BLaER1 (cell line): ENCODE data around the gene TNFAIP6.

Experiments
- H3K27ac ChIP-seq: shearing (Covaris generic); formaldehyde crosslinking; 2 replicates; pipeline ENCODE4 v1.8.1; 2022
- H3K27me3 ChIP-seq: shearing (Covaris generic); formaldehyde crosslinking; 2 replicates; pipeline ENCODE4 v1.8.1; 2022
- H3K36me3 ChIP-seq: shearing (Covaris generic); formaldehyde crosslinking; 2 replicates; pipeline ENCODE4 v1.8.1; 2022
- H3K4me1 ChIP-seq: shearing (Covaris generic); formaldehyde crosslinking; 2 replicates; pipeline ENCODE4 v1.8.1; 2022
- H3K4me2 ChIP-seq: shearing (Covaris generic); formaldehyde crosslinking; 2 replicates; pipeline ENCODE4 v1.8.1; 2022
- H3K4me3 ChIP-seq: shearing (Covaris generic); formaldehyde crosslinking; 2 replicates; pipeline ENCODE4 v1.8.1; 2022
- H3K9ac ChIP-seq: shearing (Covaris generic); formaldehyde crosslinking; 2 replicates; pipeline ENCODE4 v1.8.1; 2022
- H3K9me3 ChIP-seq: shearing (Covaris generic); formaldehyde crosslinking; 2 replicates; pipeline ENCODE4 v1.8.1; 2022
- H4K20me1 ChIP-seq: shearing (Covaris generic); formaldehyde crosslinking; 2 replicates; pipeline ENCODE4 v1.8.1; 2022
- Cebpa-rat ChIP-seq: shearing (Covaris generic); IDR thresholded peaks from 2 replicates; pipeline ENCODE4 v1.8.1; 2022

The TNFAIP6 gene

GRCh38 chr2:151358166-151358970, 976 bp downstream of the TNFAIP6 start:
- Histone ChIP-seq H3K9me3 (no peaks in the 10 kb centered on the region), H3K4me1 (no peaks in the 10 kb centered on the region), H3K27ac (no peak overlapping the region), H3K36me3 (no peaks in the 10 kb centered on the region), H3K9ac (no peak overlapping the region), H3K27me3 (no peaks in the 10 kb centered on the region), H3K4me2 (no peak overlapping the region), H4K20me1 (no peaks in the 10 kb centered on the region), H3K4me3 (no peak overlapping the region)
- no peak for TF ChIP-seq Cebpa-rat

GRCh38 chr2:151359768-151360461, 2.5 kb downstream of the TNFAIP6 start:
- no peak overlapping the region for H3K4me2 ChIP-seq
- no peak overlapping the region for H3K27ac ChIP-seq
- H3K36me3 ChIP-seq, result no peaks in the 10 kb centered on the region
- H3K27me3 ChIP-seq, result no peaks in the 10 kb centered on the region
- no peaks in the 10 kb centered on the region for H3K9me3 ChIP-seq
- no peaks in the 10 kb centered on the region for H4K20me1 ChIP-seq
- H3K4me1 ChIP-seq, result no peaks in the 10 kb centered on the region
- no peak overlapping the region for H3K9ac ChIP-seq
- H3K4me3 ChIP-seq, result no peak overlapping the region
- TF ChIP-seq Cebpa-rat, result no peak

GRCh38 chr2:151361674-151362370, 4.4 kb downstream of the TNFAIP6 start:
- Histone ChIP-seq H3K27ac (no peak overlapping the region), H4K20me1 (no peaks in the 10 kb centered on the region), H3K27me3 (no peaks in the 10 kb centered on the region), H3K4me2 (no peak overlapping the region), H3K4me1 (no peaks in the 10 kb centered on the region), H3K4me3 (no peak overlapping the region), H3K9me3 (no peaks in the 10 kb centered on the region), H3K36me3 (no peaks in the 10 kb centered on the region), H3K9ac (no peak overlapping the region)
- TF ChIP-seq Cebpa-rat, result no peak

- no peaks in the 10 kb centered on the region for H3K27me3 ChIP-seq
- no peaks in the 10 kb centered on the region for H4K20me1 ChIP-seq
- no peak overlapping the region for H3K4me3 ChIP-seq
- no peak overlapping the region for H3K4me2 ChIP-seq
- no peaks in the 10 kb centered on the region for H3K4me1 ChIP-seq
- no peak for TF ChIP-seq Cebpa-rat
- H3K9ac ChIP-seq, result no peak overlapping the region
- no peak overlapping the region for H3K27ac ChIP-seq
- H3K36me3 ChIP-seq, result no peaks in the 10 kb centered on the region
- H3K9me3 ChIP-seq, result no peaks in the 10 kb centered on the region
Measured at GRCh38 chr2:151363709-151364108, 6.3 kb downstream of the TNFAIP6 start.

GRCh38 chr2:151367571-151367970, 10.2 kb downstream of the TNFAIP6 start:
- H3K9ac ChIP-seq, result no peak overlapping the region
- no peaks in the 10 kb centered on the region for H3K9me3 ChIP-seq
- no peak overlapping the region for H3K27ac ChIP-seq
- no peak overlapping the region for H3K4me3 ChIP-seq
- no peaks in the 10 kb centered on the region for H3K27me3 ChIP-seq
- no peak overlapping the region for H3K4me2 ChIP-seq
- no peaks in the 10 kb centered on the region for H4K20me1 ChIP-seq
- H3K36me3 ChIP-seq, result no peaks in the 10 kb centered on the region
- no peak for TF ChIP-seq Cebpa-rat
- H3K4me1 ChIP-seq, result no peaks in the 10 kb centered on the region

GRCh38 chr2:151374436-151374835, 17.0 kb downstream of the TNFAIP6 start:
- no peaks in the 10 kb centered on the region for H3K27me3 ChIP-seq
- no peak for TF ChIP-seq Cebpa-rat
- no peaks in the 10 kb centered on the region for H3K36me3 ChIP-seq
- H3K9ac ChIP-seq, result no peak overlapping the region
- H3K27ac ChIP-seq, result no peak overlapping the region
- H3K4me1 ChIP-seq, result 0 out of 2 replicates have a peak, but pooled peaks cover 5% of the 10 kb centered on the region
- H3K4me2 ChIP-seq, result no peak overlapping the region
- no peak overlapping the region for H3K4me3 ChIP-seq
- 0 out of 2 replicates have a peak, but pooled peaks cover 4% of the 10 kb centered on the region for H3K9me3 ChIP-seq
- H4K20me1 ChIP-seq, result no peaks in the 10 kb centered on the region

GRCh38 chr2:151379169-151379568, 21.8 kb downstream of the TNFAIP6 start:
- Histone ChIP-seq H3K9me3 (0 out of 2 replicates have a peak, but pooled peaks cover 4% of the 10 kb centered on the region), H3K27ac (no peak overlapping the region), H3K9ac (no peak overlapping the region), H4K20me1 (no peaks in the 10 kb centered on the region), H3K4me1 (0 out of 2 replicates have a peak, but pooled peaks cover 5% of the 10 kb centered on the region), H3K4me2 (no peak overlapping the region), H3K4me3 (no peak overlapping the region), H3K27me3 (no peaks in the 10 kb centered on the region), H3K36me3 (no peaks in the 10 kb centered on the region)
- TF ChIP-seq Cebpa-rat, result no peak

GRCh38 chr2:151380580-151381235, 23.3 kb downstream of the TNFAIP6 start:
- H3K4me1 ChIP-seq, result 0 out of 2 replicates have a peak, but pooled peaks cover 5% of the 10 kb centered on the region
- no peak overlapping the region for H3K9ac ChIP-seq
- H4K20me1 ChIP-seq, result no peaks in the 10 kb centered on the region
- H3K36me3 ChIP-seq, result no peaks in the 10 kb centered on the region
- H3K4me2 ChIP-seq, result no peak overlapping the region
- no peak overlapping the region for H3K27ac ChIP-seq
- no peak overlapping the region for H3K4me3 ChIP-seq
- no peak for TF ChIP-seq Cebpa-rat
- H3K27me3 ChIP-seq, result no peaks in the 10 kb centered on the region
- 0 out of 2 replicates have a peak, but pooled peaks cover 4% of the 10 kb centered on the region for H3K9me3 ChIP-seq

- no peak for TF ChIP-seq Cebpa-rat
- Histone ChIP-seq H3K27ac (no peak overlapping the region), H3K9me3 (0 out of 2 replicates have a peak, but pooled peaks cover 4% of the 10 kb centered on the region), H3K9ac (no peak overlapping the region), H3K4me3 (no peak overlapping the region), H3K27me3 (no peaks in the 10 kb centered on the region), H3K4me1 (0 out of 2 replicates have a peak, but pooled peaks cover 5% of the 10 kb centered on the region), H3K36me3 (no peaks in the 10 kb centered on the region), H3K4me2 (no peak overlapping the region), H4K20me1 (no peaks in the 10 kb centered on the region)
Measured at GRCh38 chr2:151381266-151381665, 23.9 kb downstream of the TNFAIP6 start.
